NCI-H2227 (cell line): ENCODE data around the gene ATP6V1B1.
A peak's percentile ranks its signal among the peaks of the same experiment; 100 is the strongest.

Source experiments
- DNase-seq: peaks from one replicate; lab custom pipeline; 2025; ENCODE audit not compliant: unreplicated experiment; lab: John Stamatoyannopoulos, UW

The ATP6V1B1 gene

DNA sequence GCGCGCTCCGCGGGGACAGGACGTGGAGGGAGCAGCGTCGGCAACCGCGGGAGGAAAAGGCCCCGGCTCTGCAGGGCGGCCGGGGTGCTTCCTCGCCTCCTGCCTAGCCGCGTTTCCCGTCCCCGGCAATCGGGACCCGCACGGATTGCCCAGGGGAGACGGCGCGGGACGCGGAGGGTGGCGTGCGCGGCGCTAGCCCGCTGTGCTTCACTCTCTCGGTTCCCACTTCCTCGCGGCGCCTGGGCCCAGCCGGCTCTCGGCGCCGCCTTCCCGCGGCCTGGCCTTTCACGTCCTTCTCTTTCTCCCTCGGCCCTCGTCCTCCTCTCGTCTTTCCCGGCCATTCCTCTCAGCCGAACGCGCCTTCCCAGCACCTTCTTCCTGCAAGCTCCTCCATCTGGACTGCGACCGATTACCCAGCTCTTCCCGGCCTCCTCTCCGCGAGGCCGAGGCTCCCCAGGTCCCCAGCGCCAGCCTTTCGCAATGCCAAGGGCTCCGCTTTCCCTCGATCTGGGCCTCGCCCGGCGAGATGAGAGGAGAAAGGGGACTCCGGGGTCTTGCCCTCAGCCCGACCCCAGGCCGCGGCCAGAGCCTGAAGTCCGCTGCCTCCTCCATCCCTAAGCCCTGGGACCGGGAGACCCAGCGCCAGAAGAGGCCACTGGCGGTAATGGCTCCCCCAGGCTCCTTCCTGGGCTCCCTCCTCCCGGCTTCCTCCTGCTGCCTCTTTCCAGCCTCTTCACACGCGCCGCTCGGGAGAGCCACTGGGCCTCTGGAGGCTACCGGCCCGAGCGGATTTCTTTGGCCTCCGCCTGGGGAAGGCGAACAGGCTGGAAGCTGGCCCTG, 34.3 kb upstream of the ATP6V1B1 start:
- DNase-seq, result peak; percentile 62

DNA sequence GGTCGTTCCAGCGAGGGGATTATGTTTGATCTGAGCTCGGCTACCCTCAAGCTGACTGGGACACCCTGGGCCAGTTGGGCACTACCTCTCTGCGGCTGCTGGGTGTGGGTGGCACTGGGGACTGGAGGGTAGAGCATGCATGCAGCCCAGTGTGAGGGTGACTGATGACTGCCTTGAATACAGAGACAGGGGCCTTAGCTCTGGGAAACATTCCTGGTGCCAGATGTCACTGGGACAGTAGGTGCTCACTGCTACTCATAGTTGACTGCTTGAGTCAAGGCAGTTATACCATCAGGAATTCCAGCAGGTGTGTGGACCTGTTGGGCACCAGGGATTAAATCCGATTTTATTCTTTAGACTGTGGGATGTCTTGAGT, 33.6 kb upstream of the ATP6V1B1 start:
- DNase-seq, result no peak

GRCh38 chr2:70902579-70902978, 33.1 kb upstream of the ATP6V1B1 start:
- no peak for DNase-seq

DNA sequence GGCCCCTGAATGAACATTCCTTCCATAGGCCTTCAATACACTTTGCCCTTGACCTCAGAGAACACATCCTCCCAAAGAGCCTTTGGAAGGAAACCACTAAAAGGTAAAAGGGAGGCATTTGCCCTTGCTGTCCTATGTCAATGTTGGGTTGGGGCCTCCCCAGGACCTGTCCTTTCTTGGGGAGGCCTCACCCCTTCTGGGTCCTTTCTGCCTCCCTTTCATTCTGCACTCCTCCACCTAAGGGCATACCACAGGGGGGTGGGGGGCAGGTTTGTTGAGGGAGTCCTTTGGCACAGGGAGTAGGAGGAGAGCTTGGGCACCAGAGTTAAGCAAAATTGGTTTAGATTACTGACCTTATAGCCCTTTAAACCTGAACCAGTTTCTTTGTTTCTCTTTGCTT, 32.5 kb upstream of the ATP6V1B1 start:
- no peak for DNase-seq

GRCh38 chr2:70903641-70904340, 31.9 kb upstream of the ATP6V1B1 start:
- DNase-seq, result no peak

- no peak for DNase-seq
Measured at GRCh38 chr2:70904371-70905216, 31.1 kb upstream of the ATP6V1B1 start.

DNA sequence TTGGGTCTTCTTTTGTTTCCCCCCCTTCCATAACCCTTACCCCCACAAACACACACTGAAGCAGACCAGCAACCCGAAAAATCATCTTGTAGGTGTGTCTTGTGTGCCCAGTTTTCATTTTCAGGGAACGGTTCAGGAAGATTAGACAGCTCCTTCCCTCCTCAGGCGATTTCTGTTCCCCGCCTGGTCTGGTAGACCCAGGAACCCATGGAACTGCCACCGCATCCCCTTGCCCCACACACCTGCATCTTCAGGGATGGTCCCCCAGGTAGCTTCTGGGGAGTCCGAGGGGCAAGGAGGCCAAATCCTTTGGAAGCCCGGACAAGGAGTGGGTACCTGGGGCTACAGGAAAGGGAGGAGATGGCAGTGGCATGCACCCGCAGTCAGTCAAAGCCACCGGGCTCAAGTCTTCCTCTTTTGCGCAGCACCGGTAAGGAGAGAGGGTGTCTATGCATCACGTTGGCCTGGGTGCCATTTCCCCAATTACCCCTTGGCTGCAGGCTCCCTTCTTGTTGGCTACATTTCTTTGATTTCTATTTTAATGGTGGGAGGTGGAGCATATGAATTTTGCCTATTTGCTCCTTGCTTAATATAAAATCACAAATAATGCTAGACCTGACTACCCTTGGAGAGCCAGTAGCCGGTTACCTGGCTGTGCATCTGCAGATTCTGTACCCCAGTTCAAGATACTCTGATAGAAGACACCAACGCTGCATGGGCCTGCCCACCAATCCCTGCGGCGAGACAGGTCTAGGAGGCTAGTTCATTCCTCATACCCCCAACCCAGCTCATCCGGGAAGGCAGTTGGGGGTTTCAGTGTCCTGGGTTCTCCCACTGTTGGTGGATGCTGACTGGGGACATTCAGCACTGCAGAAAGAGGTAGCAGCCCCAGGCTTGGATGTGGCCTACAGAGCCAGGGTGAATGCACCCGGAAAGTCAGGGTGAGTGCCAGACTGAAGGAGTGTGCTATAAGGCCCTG, 30.0 kb upstream of the ATP6V1B1 start:
- DNase-seq, result no peak

DNA sequence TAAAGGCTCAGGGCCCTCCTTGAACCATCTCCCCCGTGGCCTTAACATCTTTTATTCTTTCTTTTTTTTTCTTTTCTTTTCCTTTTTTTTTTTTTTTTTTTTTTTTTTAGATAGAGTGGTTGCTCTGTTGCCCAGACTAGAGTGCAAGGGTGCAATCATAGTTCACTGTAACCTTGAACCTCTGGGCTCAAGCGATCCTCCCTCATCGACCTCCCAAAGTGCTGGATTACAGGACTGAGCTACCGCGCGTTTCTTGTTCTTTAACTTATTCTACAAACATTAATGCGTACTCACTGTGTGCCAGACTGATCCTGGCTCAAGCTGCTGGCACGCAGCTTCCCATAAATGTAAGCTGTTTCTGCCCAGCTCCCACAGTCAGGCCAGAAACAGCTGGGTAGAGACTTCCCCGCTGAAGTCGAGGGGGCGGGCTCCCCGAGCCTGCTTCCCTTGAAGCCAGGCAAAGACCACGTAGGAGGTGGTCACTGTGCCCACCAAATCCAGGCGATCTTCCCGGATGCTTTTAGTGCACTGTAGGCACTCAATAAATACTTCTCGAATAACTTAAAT, 29.2 kb upstream of the ATP6V1B1 start:
- DNase-seq, result no peak

GRCh38 chr2:70907130-70908057, 28.3 kb upstream of the ATP6V1B1 start:
- no peak for DNase-seq

- no peak for DNase-seq
Measured at GRCh38 chr2:70916291-70916690, 19.4 kb upstream of the ATP6V1B1 start.

- DNase-seq, result no peak
Measured at GRCh38 chr2:70918016-70918415, 17.7 kb upstream of the ATP6V1B1 start.

- peak; percentile 88 for DNase-seq
Measured at GRCh38 chr2:70919672-70920366, 15.9 kb upstream of the ATP6V1B1 start.

DNA sequence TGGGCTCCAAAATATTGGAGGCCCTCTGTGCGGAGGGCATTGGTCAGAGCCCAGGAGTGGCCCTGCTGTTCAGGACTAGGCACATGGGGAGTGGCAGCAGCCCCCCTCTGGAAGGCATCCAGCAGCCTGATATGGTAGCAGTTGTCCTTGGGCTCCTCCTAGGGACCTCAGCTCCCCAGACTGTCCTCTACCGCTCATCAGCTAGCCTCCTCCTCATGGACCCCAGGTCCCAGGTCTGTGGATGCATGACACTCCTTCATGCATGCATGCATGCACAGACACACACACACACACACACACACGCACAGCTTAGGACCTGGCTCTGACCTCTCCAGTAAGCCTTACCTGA, 15.4 kb upstream of the ATP6V1B1 start:
- no peak for DNase-seq

GRCh38 chr2:70921031-70921430, 14.7 kb upstream of the ATP6V1B1 start:
- no peak for DNase-seq

DNA sequence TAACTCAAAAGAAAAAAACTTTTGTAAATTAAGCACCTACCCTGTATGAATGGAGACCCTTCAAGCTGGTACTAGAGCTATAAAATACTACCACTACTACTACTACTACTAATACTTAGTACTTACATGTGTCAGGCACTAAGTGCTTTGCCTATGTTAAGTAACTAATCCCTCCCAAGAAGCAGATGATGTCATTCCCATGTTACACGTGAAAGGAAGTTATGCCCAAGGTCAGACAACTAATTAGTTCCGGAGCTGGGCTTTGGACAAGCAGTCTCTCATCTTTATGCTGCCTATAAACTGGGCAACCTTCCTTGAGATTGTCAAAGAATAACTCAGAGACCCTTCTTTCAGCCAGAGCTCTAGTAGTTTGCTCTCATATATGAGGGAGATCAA, 13.9 kb upstream of the ATP6V1B1 start:
- DNase-seq, result no peak

DNA sequence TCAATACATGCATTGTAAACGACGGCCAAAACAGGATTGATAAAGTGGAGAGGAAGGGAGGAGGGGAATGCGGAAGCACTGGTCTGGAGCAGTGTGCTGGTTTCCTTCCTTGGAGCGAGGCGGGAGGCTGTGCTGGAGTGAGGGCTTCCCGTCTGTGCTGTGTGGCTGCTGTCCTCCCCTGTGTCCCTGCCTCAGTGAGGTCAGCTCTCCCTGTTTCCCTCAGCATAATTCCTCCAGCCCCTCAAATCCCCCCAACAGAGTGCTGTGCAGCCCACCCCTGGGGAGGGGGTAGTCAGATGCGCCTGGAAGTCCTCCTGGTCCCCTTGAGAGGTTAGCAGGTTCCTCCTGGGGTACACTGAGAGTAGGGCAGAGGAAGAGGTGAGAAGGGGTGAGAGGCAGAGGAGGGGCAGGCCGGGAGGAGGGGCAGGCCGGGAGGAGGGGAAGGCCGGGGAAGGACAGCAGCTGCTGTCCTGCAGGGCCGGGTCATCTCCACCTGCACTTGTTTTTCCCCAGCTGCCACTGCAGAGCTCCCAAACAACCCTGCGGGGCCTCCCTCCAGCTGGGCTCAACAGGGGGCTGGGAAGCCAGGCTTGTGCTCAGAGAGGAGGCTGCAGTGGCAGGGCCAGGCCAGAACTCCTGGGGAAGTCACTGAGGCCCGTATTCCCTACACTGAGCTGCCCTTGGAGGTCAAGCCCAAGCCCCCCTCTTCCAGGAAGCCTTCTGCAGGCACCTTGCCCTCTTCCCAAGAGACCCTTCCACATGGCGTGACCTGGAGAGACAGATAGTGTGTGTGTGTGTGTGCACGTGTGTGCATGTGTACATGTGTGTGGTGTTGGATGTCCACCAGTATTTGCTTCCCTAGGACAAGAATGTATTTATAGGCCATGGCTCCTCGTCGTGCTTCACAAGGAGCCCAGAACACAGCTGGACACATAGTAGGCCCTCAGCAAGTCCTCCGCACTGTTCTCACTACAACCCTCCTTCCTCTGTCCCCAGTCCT, 13.2 kb upstream of the ATP6V1B1 start:
- DNase-seq, result no peak

DNA sequence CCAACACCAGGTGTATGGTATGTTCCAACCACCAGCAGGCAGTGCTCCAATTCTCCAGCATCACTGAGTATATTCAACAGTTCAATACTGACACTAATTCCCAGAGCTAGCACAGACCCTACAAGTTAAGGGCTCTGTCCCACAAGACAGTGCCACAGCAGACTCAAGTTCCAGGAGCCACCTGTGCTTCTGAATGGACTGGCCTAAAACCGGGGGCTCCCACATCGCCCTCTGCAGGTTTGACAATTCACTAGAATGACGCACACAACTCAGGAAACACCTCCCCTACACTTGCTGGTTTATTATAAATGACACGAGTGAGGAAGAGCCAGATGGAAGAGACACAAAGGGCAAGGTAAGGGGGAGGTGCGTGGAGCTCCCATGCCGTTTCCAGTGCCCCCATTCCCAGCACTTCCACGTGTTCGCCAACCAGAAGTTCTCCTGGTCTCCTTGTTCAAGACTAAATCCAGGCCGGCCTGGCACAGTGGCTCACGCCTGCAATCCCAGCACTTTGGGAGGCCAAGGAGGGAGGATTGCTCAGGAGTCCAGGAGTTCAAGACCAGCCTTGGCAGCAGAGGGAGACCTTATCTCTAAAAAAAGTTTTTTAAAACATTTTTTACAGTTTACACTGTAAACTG, 12.2 kb upstream of the ATP6V1B1 start:
- DNase-seq, result peak; percentile 38
